Stimulated activated effector memory CD8-positive, alpha-beta T cell treated with anti-CD3 and anti-CD28 coated beads, Interleukin-12 subunit alpha, Interleukin-12 subunit beta, amount 100 ng/mL, for 72 hours (primary cell): ENCODE measurements around the gene PTPRN.
"Not testable (repeated sequence)": the region's sequence is repeated elsewhere in the genome, so short reads cannot be mapped to it uniquely, and the experiment has no call there.

ENCODE experiments used
- ATAC-seq: fragments of 150-1000 bp; cut with Tn5 transposase; 2 replicates; pipeline ENCODE4 v1.10.0; 2021
- DNase-seq, 2 donors: peaks; one replicate each; pipeline ENCODE4 v3.0.0; 2021 to 2022; ENCODE audit warnings: low spot score in 2 of 2
- H3K27ac Mint-ChIP-seq: one replicate; pipeline ENCODE4 v1.8.0; 2022; ENCODE audit warnings: mild to moderate bottlenecking, mixed read lengths
- H3K36me3 Mint-ChIP-seq: one replicate; pipeline ENCODE4 v1.8.0; 2022; ENCODE audit warnings: mild to moderate bottlenecking, mixed read lengths
- H3K4me1 Mint-ChIP-seq: one replicate; pipeline ENCODE4 v1.8.0; 2022; ENCODE audit warnings: mixed read lengths
- H3K4me3 Mint-ChIP-seq: one replicate; pipeline ENCODE4 v1.8.0; 2022; ENCODE audit warnings: mild to moderate bottlenecking, mixed read lengths
- H3K9me3 Mint-ChIP-seq: one replicate; pipeline ENCODE4 v1.8.0; 2022; ENCODE audit warnings: mixed read lengths

PTPRN gene

DNA sequence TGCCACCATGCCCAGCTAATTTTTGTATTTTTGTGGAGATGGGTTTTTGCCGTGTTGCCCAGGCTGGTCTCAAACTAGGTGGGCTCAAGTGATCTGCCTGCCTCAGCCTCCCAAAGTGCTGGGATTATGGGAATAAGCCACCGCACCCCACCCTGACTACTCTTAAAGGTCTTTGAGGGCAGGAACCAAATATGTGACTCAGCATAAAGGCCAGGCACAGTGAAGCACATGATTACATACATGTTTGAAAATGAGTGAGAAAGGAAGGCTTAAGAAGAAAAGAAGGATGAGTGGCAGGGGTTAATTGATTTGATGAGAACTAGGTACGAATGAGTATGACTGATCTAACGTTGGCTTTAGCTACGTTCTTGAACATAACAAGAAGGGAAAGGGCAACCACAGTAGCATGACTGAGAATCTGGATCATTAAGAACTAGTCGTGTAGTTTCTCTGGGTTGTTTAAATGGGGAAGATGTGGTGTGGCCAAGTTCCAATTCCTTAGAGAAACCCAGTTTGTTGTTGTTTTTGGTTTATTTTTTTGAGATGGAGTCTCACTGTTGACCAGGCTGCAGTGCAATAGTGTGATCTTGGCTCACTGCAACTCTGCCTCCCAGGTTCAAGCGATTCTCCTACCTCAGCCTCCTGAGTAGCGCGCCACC lies 16.6 kb upstream of the PTPRN start:
- ATAC-seq (no peak), DNase-seq (no peak)
- no peaks in the 10 kb centered on the region for H3K4me1 Mint-ChIP-seq
- H3K4me3 Mint-ChIP-seq = no peak overlapping the region
- no peak overlapping the region for H3K27ac Mint-ChIP-seq
- no peaks in the 10 kb centered on the region for H3K9me3 Mint-ChIP-seq
- no peaks in the 10 kb centered on the region for H3K36me3 Mint-ChIP-seq

DNA sequence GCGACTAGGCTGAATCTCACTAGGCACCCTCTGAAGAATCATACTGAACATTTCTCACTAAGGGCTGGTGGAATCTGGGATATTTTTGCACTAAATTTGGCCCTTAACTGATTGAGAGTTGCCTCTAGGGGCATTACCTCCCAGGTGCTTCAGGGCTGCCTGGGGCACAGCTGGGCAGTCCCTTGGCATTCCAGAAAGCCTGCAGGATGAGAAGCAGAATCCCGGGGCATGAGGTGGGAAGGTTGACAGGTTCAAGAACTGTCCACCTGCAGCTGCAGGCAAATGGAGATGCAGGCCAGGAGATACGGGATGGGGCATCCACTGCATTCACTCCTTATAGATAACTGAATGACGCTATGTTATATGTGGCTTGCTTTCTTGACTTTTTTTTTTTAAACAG lies 15.9 kb upstream of the PTPRN start:
- no peak for DNase-seq
- Mint-ChIP-seq H3K36me3 (no peaks in the 10 kb centered on the region), H3K27ac (no peak overlapping the region), H3K4me3 (no peak overlapping the region), H3K4me1 (no peaks in the 10 kb centered on the region), H3K9me3 (no peaks in the 10 kb centered on the region)
- ATAC-seq = no peak

DNA sequence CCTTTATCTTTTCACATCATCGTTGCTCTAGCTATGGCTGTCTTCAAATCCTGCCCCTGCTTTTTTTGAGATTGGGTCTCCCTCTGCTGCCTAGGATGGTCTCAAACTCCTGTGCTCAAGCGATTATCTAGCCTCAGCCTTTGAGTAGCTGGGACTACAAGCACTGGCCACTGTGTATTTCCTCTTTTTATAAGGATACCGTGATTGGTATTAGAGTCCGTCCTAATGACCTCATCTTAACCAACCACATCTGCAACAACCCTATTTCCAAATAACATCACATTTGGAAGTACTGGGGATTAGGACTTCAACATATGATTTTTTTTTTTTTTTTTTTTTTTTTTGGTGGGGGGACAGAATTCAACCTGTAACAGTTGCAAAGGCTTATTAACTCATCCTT lies 14.2 kb upstream of the PTPRN start:
- no peak overlapping the region for H3K4me3 Mint-ChIP-seq
- H3K27ac Mint-ChIP-seq = no peak overlapping the region
- no peak for ATAC-seq
- H3K4me1 Mint-ChIP-seq = no peaks in the 10 kb centered on the region
- H3K36me3 Mint-ChIP-seq = no peaks in the 10 kb centered on the region
- DNase-seq = no peak
- H3K9me3 Mint-ChIP-seq = no peaks in the 10 kb centered on the region

DNA sequence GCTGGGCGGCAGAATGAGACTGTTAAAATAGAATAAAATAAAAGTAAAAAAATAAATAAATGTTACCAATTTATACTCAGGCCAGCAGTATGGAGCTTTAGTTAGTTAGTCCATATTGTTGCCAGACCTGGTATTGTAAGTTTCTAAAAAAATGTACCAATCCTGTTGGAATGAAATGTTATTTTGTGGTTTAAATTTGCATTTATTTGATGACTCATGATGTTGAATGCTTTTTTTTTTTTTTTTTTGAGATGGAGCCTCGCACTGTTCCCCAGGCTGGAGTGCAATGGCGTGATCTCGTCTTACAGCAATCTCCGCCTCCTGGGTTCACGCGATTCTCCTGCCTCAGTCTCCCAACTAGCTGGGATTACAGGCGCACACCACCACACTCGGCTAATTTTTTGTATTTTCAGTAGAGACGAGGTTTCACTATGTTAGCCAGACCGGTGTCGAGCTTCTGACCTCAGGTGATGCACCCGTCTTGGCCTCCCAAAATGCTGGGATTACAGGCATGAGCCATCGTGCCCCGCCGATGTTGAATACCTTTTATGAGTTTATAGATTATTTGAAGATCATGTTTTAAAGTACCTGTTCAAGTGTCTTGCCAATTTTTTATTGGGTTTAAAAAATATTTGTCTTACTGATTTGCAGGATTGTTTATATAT lies 5.7 kb upstream of the PTPRN start:
- DNase-seq (no peak), ATAC-seq (no peak)
- Mint-ChIP-seq H3K4me1 (no peaks in the 10 kb centered on the region), H3K27ac (no peak overlapping the region), H3K4me3 (no peak overlapping the region), H3K36me3 (no peaks in the 10 kb centered on the region), H3K9me3 (no peaks in the 10 kb centered on the region)

DNA sequence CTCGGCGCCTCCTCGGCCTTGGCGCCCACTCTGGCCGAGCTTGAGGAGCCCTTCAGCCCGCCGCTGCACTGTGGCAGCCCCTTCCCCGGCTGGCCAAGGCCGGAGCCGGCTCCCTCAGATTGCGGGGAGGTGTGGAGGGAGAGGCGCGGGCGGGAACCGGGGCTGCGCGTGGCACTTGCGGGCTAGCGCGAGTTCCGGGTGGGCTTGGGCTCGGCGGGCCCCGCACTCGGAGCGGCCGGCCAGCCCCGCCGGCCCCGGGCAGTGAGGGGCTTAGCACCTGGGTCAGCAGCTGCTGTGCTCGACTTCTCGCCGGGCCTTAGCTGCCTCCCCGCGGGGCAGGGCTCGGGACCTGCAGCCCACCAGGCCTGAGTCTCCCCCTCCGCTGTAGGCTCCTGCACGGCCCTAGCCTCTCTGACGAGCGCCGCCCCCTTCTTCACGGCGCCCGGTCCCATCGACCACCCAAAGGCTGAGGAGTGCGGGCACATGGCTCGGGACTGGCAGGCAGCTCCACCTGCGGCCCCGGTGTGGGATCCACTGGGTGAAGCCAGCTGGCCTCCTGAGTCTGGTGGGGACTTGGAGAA lies 3.6 kb upstream of the PTPRN start:
- DNase-seq, H3K4me1 Mint-ChIP-seq, H3K36me3 Mint-ChIP-seq, H3K4me3 Mint-ChIP-seq, H3K9me3 Mint-ChIP-seq, ATAC-seq, H3K27ac Mint-ChIP-seq: not testable (repeated sequence)

DNA sequence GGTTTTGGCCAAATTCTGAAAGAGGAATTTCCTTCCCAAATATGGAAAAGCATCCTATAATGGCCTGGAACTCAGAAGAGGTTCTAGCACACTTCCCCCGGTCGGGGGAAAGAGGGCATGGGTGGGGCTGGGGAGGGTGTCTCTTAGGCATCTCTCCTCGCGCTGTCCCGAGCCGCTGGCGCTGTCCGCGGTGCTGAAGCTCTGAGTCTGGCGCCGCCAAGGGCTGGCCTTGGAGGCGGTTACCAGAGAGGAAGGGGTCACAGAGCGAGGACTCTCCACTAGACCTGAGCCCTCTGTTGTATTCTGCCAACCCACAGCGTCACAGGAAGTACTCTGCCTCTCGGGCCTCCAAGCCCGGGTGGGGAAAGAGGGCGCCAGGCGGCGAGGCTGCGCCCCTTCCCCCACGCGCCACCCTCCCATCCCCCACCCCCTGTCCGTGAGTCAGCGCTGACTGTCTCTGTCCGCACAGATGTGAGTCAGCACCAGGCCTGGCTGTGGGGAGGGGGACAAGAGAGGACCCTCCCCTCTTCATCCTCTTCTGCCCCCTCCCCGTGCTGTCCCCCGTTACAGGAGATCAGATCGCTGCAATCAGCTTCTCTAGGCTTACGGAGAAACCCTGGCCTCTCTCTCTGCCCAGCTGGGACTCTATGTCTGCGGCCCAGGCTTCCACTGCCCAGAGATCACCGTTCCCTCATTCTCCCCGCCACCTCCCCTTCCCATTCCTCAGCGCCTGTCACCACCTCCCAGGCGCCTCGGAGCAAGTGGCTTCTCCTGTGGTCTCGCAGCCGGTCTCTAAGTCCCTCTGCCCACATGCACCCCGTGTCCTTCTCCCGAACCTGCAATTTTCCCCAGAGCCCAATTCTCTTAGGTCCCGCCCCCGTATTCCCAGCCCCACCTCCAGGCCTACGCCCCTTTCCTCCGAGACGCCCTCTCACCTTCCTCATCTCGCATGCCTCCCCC lies 779 bp downstream of the PTPRN start:
- ATAC-seq (peak; percentile 85), DNase-seq (peak; percentile 61 to 76)
- no peaks in the 10 kb centered on the region for H3K4me1 Mint-ChIP-seq
- H3K27ac Mint-ChIP-seq = no peak overlapping the region
- H3K4me3 Mint-ChIP-seq = no peak overlapping the region
- H3K9me3 Mint-ChIP-seq = no peaks in the 10 kb centered on the region
- no peaks in the 10 kb centered on the region for H3K36me3 Mint-ChIP-seq

DNA sequence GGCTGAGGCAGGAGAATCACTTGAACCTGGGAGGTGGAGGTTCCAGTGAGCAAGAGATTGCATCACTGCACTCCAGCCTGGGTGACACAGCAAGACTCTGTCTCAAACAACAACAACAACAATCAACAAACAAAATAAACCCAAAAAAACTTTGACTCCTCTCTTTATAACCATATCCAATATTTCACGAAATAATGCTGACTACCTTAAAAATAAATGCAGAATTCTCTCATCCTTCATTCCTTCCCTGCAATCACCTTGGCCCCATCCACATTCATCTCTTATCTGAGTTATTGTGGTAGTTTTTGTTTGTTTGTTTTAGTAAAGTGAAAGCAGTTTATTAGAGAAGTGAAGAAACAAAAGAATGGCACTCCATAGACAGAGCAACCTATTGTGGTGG lies 3.2 kb downstream of the PTPRN start:
- no peaks in the 10 kb centered on the region for H3K9me3 Mint-ChIP-seq
- H3K4me3 Mint-ChIP-seq = no peak overlapping the region
- ATAC-seq = no peak

DNA sequence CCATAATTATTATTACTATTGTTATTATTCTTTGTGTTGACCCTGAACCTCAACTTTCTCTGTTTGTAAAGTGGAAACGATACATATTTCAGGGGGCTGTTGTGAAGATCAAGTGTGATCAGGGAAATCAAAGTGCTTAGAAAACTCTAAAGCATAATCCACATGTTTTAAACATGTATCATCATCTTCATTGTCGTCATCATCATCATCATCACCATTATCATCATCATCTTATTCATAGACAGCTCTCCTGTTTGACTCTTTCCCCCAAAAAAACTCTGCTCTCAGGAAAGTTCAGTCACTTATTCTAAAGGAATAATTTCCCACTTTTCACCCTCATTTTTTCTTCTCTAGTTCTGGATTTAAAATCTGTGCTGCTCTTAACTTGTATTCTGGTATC lies 5.0 kb downstream of the PTPRN start:
- no peaks in the 10 kb centered on the region for H3K9me3 Mint-ChIP-seq
- H3K4me1 Mint-ChIP-seq = no peaks in the 10 kb centered on the region
- DNase-seq (no peak), ATAC-seq (no peak)
- no peak overlapping the region for H3K27ac Mint-ChIP-seq
- H3K36me3 Mint-ChIP-seq = peaks cover under 1% of the 10 kb centered on the region
- H3K4me3 Mint-ChIP-seq = no peak overlapping the region

More for the DNA sequence above, 3.2 kb downstream of the PTPRN start:
- no peak overlapping the region for H3K27ac Mint-ChIP-seq
- no peaks in the 10 kb centered on the region for H3K4me1 Mint-ChIP-seq
- H3K36me3 Mint-ChIP-seq = no peaks in the 10 kb centered on the region
- no peak for DNase-seq

DNA sequence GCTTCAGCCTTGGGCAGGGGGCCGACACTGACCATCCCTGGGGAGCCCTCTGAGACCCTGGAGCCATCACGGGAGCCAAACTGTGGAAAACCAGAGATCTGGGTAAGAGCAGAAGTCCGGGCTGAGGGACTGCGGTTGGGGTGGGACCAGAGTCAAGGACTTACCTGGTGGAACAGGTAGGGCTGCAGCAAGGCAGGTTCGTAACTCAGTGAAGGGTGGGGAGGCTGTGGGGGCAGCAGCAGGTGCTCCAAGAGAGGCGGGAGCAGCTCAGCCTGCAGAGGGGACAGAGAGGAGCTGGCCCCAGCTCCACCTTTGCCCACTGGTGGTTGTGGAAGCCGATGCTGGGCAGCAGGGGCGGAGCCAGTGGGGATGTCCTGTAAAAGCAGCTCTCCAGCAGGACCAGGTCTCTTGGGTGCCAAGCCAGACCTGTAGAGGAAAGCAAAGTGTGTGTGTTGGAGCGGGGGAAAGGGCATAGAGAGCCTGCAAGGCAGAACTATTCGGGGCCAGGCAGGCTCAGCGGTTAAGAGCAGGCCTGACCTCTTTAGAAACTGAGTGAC lies 6.7 kb downstream of the PTPRN start:
- Mint-ChIP-seq H3K27ac (no peak overlapping the region), H3K9me3 (no peaks in the 10 kb centered on the region), H3K36me3 (peaks cover 7% of the 10 kb centered on the region), H3K4me1 (peaks cover 6% of the 10 kb centered on the region), H3K4me3 (no peak overlapping the region)
- ATAC-seq = no peak
- no peak for DNase-seq

DNA sequence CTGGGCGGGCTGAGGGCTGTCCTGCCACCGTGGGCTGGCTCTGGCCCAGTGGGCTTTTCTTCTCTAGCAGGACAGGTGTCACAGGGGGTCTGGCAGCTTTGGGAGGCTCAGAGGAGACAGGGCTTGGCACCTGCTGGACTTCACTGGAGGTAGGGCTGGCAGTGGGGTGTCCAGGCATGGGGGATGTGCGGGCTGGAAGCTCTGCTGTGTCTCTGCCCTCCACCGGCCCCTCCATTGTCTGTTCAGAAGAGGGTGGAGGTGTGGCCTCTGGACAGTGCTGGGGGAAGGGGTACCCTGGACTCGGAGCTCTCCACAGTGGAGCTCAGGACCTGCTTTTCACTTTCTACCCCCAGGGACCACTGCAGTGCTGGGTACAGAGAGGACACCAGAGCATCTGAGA lies 9.2 kb downstream of the PTPRN start:
- Mint-ChIP-seq H3K9me3 (no peaks in the 10 kb centered on the region), H3K4me3 (peak overlapping the region; percentile 66), H3K4me1 (peaks cover 16% of the 10 kb centered on the region), H3K36me3 (peaks cover 7% of the 10 kb centered on the region), H3K27ac (no peak overlapping the region)
- ATAC-seq = no peak
- DNase-seq = no peak

DNA sequence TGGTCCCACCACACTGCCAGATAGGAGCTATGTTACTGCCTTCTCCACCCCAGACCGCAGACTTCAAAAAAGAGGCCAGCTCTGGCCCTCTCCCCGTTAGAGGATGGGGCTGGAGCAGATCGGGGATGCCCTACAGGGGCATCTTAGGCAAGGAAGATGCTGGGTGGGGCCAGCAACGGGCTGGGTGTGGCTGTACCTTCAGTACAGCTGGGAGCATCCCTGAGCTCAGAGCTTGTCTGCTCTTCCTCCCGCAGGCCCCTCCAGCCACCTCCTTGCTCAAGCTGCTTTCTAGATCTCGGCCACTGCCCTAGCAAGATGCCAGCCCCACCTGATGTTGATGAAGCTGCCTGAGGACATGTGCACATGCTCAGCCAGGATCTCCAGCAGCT lies 9.8 kb downstream of the PTPRN start:
- ATAC-seq (no peak), DNase-seq (no peak)
- Mint-ChIP-seq H3K4me3 (peak overlapping the region; percentile 66), H3K36me3 (peaks cover 7% of the 10 kb centered on the region), H3K27ac (peak overlapping the region; percentile 50), H3K4me1 (peaks cover 19% of the 10 kb centered on the region), H3K9me3 (no peaks in the 10 kb centered on the region)

DNA sequence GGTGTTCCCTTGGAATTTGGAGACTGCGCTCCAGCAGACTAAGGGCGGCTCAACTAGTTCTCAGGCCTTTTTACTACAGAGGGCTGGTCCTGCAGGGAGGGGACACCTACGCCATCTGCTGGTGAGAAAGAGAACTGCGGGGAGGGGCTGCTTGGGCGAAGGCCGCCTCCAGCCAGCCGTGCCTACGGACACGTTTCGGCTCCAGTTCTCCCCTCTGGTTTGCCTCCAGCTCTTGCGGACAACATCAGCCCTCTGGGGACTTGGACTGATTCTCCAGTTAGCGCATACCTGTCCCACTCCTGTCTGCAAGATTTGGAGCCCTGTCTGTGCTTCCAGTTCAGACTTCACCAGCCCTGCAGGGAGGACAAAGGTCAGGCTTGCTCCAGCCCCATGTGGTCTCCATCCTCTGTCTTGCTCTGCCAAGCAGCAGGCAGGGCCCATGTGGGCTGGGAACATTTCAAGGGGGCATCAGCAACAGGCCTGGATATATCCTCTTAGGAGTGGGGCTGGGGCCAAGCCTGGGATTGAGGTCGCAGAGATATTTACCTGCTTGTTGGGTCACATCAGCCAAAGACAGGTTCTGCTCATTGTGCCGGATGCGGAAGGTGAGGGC lies 10.3 kb downstream of the PTPRN start:
- Mint-ChIP-seq H3K36me3 (peaks cover 7% of the 10 kb centered on the region), H3K4me3 (peak overlapping the region; percentile 66), H3K4me1 (peaks cover 24% of the 10 kb centered on the region), H3K9me3 (no peaks in the 10 kb centered on the region), H3K27ac (peak overlapping the region; percentile 50)
- ATAC-seq (peak; percentile 72), DNase-seq (peak; percentile 97)

DNA sequence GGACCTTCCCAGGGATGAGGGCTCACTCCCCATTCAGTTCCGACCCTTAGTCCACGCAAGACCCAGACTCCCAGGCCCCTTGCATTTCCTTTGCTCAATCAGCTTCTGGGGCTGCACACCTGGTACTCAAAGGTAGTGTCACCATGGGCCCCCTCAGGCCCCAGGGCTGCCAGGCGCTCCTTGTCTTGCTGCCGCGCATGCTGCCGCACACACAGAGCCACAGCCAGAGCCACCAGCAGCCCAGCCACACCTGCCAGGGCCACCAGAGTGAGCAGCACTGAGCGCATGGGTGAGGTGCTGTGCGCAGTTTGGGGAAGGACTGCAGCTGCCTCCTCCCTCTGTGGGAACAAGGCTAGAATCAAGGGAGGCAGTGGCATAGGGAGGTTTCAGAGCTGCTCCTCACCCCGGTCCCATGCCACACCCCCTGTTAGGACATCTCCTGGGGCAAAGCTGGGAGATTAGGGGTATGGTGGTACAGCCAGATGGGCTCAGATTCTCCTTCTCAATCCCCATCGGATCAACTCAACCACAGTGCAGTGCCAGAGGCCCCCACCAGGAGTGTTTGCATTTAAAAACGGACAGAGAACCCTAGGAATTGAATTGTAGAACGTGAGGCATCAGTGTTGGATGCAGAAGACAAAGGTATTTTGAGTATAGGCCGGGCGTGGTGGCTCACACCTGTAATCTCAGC lies 11.3 kb downstream of the PTPRN start:
- ATAC-seq (no peak), DNase-seq (no peak)
- Mint-ChIP-seq H3K9me3 (no peaks in the 10 kb centered on the region), H3K36me3 (peaks cover 7% of the 10 kb centered on the region), H3K4me1 (peaks cover 26% of the 10 kb centered on the region), H3K4me3 (no peak overlapping the region), H3K27ac (no peak overlapping the region)

DNA sequence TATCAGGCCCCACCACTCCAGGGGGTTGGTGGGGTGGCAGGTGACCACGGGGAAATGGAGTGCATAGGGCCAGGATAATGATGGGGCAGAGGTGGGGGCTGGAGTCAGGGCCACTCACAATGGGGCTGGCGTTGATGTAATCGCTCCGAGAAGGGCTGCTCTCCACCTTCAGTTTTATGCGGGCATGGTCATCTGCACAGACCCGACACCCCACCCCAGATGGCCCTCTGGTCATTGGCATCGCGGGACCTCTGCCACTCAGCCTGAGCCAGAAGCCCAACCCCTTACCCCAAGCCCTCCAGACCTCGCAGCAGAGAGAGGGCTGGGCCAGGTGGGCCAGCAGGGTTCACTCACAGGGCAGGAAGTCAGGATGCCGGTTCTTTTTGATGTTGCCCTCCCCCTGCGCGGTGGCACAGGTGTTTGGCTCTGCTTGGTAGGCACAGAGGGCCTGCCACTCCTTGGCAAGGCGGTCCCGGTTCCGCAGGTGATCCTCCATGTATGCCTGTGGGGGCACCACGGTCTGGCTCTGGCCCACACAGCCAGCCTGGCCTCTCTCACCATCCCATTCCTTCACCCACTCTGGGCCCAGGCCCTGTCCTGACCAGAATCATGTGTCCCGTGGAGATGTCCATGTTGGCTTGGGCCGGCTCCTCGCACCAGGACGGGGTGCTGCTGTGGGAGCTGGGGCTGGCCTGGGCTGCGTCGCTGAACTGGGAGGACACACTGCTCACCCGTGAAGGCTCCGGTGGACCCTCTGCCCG lies 12.4 kb downstream of the PTPRN start:
- H3K9me3 Mint-ChIP-seq = no peaks in the 10 kb centered on the region
- DNase-seq (peak in 1 of 2 donors; percentile 47), ATAC-seq (no peak)
- peaks cover 7% of the 10 kb centered on the region for H3K36me3 Mint-ChIP-seq
- peaks cover 26% of the 10 kb centered on the region for H3K4me1 Mint-ChIP-seq
- H3K27ac Mint-ChIP-seq = no peak overlapping the region
- H3K4me3 Mint-ChIP-seq = no peak overlapping the region
